Pons (tissue), 1 donor: ENCODE measurements around the gene SH3BP2.
A peak's percentile ranks its signal among the peaks of the same experiment; 100 is the strongest.

ENCODE experiments used
- DNase-seq: peaks from one replicate; pipeline ENCODE4 v3.0.0-alpha.2; 2016; ENCODE audit warnings: low spot score

Gene SH3BP2

GRCh38 chr4:2832981-2833670 lies 40.2 kb downstream of the SH3BP2 start:
- no peak for DNase-seq

GRCh38 chr4:2833671-2834000 lies 40.8 kb downstream of the SH3BP2 start:
- DNase-seq, result no peak

GRCh38 chr4:2834001-2834921 lies 41.4 kb downstream of the SH3BP2 start:
- no peak for DNase-seq

DNA sequence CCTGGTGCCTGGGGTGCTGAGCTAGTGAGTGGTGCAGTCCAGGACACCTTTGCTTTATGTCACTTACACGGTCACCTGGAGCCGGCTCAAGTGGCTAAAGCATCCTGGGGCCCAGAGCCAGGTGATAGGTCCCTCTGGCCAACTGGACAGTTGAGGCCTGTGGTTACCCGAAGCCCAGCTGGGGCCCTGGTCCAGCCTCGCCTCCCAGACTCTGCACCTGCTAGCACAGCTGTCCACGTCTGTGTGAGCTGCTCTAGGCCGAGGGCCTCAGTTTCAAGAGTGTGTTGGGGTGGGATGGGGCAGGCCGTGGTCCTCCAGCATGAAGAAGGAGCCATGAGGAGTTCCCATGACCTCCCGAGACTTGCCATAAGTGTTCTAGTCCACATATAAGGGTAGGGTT lies 43.1 kb downstream of the SH3BP2 start:
- no peak for DNase-seq

GRCh38 chr4:2836391-2836859 lies 43.5 kb downstream of the SH3BP2 start:
- DNase-seq, result no peak

- DNase-seq, result no peak
These were observed 44.4 kb downstream of the SH3BP2 start for GRCh38 chr4:2837110-2837903.

DNA sequence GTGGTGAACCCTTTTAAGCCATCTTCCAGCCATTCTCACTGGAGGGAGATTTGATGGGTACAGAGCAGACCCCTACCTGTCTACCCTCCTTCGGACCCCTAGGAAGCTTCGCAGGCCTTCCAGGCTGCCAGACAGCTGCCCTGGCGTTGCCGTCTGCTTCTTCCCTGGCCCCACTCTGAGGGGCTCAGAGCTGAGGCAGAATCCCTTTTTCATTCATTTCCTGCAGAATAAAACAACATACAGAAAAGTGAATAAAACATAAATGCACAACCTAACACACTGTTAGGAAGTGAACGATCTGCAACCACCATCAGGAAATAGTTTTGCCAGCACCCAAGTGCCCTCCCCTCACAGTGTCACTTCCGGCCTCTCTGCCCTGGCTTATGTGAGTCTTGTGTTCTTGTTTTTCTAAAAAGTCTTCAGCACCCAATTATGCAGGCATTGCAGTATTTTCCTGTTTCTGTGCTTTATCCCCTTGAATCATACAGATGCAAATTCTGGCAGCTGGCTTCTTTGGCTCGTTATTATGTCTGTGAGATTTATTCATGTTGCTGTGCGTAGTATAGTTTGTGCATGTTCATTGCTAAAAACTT lies 45.1 kb downstream of the SH3BP2 start:
- DNase-seq, result peak; percentile 78

- no peak for DNase-seq
These were observed 46.2 kb downstream of the SH3BP2 start for GRCh38 chr4:2839060-2839459.

DNA sequence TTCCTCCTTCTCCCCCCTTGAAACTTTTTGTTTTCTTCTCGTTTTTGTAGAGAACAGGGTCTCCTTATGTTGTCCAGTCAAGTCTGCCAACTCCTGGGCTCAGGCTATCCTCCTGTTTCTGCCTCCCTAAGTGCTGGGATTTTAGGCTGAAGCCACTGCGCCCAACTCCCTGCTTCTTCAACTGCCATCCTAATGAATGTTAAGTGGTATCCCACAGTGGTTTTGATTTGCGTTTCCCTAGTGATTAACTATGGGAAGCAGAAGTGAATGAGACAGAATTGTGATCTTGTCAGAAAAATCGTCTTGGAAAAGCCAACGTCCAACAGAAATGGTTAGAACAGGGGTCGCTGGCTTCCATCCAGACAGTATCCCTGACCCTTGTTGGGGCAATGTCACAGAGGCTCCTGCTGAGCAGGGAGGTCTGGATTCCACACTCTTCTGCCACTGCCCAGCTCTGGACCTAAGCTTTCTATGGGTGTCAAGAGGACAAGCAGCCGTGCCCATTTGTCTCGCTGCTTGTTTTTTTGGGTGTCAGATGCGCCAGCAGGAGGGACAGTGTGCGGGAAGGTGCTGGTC lies 49.9 kb downstream of the SH3BP2 start:
- DNase-seq, result peak; percentile 48

- DNase-seq, result peak; percentile 89
These were observed 50.5 kb downstream of the SH3BP2 start, which contains the start of gene ADD1 for GRCh38 chr4:2843263-2843940. Gene ADD1 (plus strand): TSS chr4:2843844. CDS start chr4:2875916, 32,072 bp downstream.

DNA sequence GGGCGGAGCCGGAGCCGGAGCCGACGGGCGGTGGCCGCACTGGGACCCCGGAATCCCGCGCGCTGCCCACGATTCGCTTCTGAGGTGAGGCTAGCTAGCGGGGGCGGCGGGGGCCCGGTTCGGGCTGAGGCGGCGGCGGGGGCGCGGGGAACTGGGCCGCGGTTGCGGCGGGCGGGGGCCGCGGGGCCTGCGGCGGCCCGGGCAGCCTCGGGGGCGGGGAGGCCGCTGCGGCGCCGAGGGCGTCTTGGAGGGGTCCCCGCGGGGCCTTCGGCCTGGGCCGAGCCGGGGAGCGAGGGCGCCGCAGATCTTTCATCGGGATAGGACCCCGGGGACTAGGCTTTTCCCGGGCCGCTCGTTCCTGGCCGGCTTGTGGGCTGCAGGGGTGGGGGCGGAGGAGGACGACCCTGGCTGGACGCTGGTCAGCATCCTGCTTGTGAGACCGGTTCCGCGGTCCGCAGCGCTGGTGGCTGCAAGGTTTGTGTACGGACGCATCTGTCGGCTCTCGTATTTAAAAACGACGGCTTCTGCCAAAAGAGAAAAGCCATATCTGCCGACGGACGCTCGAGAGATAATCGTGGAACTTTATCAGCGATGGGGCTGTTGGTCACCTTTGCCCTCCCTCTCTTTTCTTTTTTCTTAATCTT lies 51.2 kb downstream of the SH3BP2 start:
- DNase-seq, result no peak

GRCh38 chr4:2846172-2846571 lies 53.3 kb downstream of the SH3BP2 start:
- DNase-seq, result no peak

DNA sequence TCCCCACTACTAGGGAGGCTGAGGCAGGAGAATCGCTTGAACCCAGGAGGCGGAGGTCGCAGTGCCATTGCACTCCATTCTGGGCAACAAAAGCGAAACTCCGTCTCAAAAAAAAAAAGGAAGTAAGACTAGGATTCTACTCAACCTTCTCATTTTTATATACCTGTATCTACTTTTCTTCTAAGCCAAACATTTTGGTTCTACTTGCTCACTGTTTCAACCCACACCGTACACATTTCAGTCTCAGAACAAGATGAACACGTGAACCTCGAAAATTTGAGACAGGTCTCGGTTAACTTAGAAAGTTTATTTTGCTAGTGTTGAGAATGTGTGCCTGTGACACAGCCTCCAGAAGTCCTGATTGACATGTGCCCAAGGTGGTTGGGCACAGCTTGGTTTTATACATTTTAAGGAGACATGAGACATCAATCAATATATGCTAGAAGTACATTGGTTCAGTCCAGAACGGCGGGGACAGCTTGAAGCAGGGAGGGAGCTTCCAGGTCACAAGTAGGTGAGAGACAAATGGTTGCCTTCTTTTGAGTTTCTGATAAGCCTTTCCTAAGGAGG lies 54.5 kb downstream of the SH3BP2 start:
- DNase-seq, result no peak

DNA sequence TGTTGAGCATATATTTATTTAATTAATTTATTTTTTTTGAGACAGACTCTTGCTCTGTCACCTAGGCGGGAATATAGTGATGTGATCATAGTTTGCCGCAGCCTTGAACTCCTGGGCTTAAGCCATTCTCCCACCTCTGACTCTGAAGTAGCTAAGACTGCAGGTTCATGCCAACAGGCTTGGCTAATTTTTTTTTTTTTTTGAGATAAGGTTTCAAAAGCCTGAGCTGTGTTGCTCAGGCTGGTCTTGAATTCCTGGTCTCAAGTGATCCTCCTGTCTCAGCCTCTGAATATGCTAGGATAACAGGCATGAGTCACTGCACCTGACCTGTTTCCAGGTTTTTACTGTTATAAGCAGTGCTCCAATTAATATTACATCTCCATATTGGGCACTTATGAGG lies 55.6 kb downstream of the SH3BP2 start:
- no peak for DNase-seq

DNA sequence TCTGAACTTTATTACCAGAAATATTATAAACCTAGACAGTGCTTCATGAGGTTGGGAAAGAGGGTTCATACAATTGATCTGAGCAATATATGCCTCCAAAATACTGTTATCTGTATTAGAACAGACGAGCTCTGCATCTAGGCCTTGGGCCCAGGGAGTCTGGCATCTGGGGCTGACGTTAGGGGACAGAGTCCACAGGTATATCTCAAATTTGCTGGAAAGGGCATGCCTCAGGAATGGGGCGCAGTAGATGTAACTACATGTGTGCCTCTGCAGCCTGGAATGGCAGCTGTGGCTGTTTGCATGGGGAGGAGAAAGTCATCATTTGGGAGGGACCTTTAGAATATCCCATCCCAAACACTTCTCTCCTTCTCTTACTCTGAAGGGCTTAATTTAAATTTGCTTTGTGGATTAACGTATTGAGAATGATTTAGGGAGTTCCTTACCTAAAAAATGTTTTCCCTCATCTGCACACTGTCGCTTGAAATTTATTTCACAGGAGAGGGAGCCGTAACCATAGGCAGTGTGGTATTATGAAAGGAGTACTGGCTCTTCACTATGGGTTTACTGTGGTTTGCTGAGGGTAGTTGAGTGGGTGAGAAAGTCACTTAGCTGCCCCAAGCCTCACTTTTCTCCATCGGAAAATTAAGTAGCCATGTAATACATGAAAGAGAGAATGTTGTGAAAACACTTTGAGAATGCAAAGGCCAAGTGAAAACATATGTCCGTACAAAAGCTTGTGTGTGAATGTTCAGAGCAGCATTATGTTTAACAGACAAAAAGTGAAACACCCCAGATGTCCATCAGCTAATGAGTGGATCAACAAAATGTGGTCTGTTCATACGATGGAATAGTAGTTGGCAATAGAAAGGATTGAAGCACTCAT lies 56.6 kb downstream of the SH3BP2 start:
- no peak for DNase-seq

GRCh38 chr4:2850966-2851798 lies 58.3 kb downstream of the SH3BP2 start:
- no peak for DNase-seq

GRCh38 chr4:2852481-2852921 lies 59.6 kb downstream of the SH3BP2 start:
- no peak for DNase-seq

DNA sequence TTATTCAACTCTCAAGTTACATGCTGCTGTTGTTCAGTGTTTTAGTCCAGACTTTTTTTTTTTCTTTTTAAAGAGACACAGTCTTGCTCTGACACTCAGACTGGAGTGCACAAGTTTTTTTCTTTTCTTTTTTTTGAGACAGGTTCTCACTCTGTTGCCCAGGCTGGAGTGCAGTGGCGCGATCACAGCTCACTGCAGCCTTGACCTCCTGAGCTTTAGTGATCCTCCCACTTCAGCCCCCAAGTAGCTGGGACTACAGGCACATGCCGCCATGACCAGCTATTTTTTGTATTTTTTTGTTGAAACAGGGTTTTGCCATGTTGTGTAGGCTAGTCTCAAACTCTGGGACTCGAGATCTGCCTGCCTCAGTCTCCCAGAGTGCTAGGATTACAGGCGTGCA lies 62.7 kb downstream of the SH3BP2 start:
- DNase-seq, result no peak
